Colonic mucosa (tissue), 4 donors: Measurements from ENCODE around the gene CCDC136. TPM values are rescaled to one million over a fixed set of nuclear protein-coding genes. Genes with fewer than 3 reads are reported as not detected.

Experiments
- DNase-seq: peaks from one replicate; pipeline ENCODE4 v3.0.0-alpha.2; 2020
- H3K27ac ChIP-seq: fragments of 200-600 bp; one replicate; pipeline ENCODE4 v1.8.0; 2021
- H3K27me3 ChIP-seq: fragments of 200-600 bp; one replicate; pipeline ENCODE4 v1.8.0; 2021
- H3K36me3 ChIP-seq: fragments of 200-600 bp; one replicate; pipeline ENCODE4 v1.8.0; 2021
- H3K4me1 ChIP-seq: fragments of 200-600 bp; one replicate; pipeline ENCODE4 v1.8.0; 2021; ENCODE audit warnings: mild to moderate bottlenecking
- H3K4me3 ChIP-seq: fragments of 200-600 bp; one replicate; pipeline ENCODE4 v1.8.0; 2021
- H3K9ac ChIP-seq, 2 donors: one replicate each; pipeline ENCODE4 v1.7.0; 2013; ENCODE audit warnings: control low read depth in 2 of 2, low read depth in 2 of 2, low read length in 2 of 2
- H3K9me3 ChIP-seq: fragments of 200-600 bp; one replicate; pipeline ENCODE4 v1.8.0; 2021
- CTCF ChIP-seq: fragments of 200-600 bp; IDR thresholded peaks from one replicate; pipeline ENCODE4 v1.8.0; 2022; ENCODE audit warnings: antibody characterized with exemption, mild to moderate bottlenecking
- intact Hi-C: fragments of 100-400 bp; cut with DNase I; formaldehyde crosslinking; loops from one replicate; pipeline ENCODE4 v1.14.1; 2022
- total RNA-seq, 2 donors: library from RNA; stranded (reverse); fragmentation: NEBNext Ultra II Directional in 1 of 2; extraction: Animal tissue kit (Norgen Biotek cat#: 25700) in 1 of 2; gene quantifications; one replicate each; pipeline ENCODE4 v1.2.1, GENCODE V29; 2021
- donor health status: healthy.
- donor health status: DM: no; HTN: no; CAD: no.
- donor health status: DM: no; HTN: no; CAD: no.

The CCDC136 gene
- total RNA-seq, 2 donors from 2014 or later, result 0.64 to 5.8 TPM

- Histone ChIP-seq H3K9ac (no peak overlapping the region), H3K4me1 (no peaks in the 10 kb centered on the region), H3K9me3 (no peaks in the 10 kb centered on the region), H3K27ac (no peak overlapping the region), H3K27me3 (peaks cover 26% of the 10 kb centered on the region), H3K4me3 (no peak overlapping the region), H3K36me3 (no peaks in the 10 kb centered on the region)
- TF ChIP-seq CTCF, result no peak
- no peak for DNase-seq
- intact Hi-C loops, result no loop called here
Measured at GRCh38 chr7:128826916-128827247, 35.1 kb downstream of the CCDC136 start.

GRCh38 chr7:128827248-128827958 lies 35.6 kb downstream of the CCDC136 start:
- intact Hi-C loops, result no loop called here
- DNase-seq, result no peak
- no peak overlapping the region for H3K4me3 ChIP-seq
- no peak overlapping the region for H3K27ac ChIP-seq
- H3K36me3 ChIP-seq, result no peaks in the 10 kb centered on the region
- peaks cover 28% of the 10 kb centered on the region for H3K27me3 ChIP-seq
- no peaks in the 10 kb centered on the region for H3K4me1 ChIP-seq
- no peak overlapping the region for H3K9ac ChIP-seq
- H3K9me3 ChIP-seq, result no peaks in the 10 kb centered on the region
- no peak for TF ChIP-seq CTCF

- Histone ChIP-seq H3K27ac (no peak overlapping the region), H3K9me3 (no peaks in the 10 kb centered on the region)
- TF ChIP-seq CTCF, result no peak
Measured at GRCh38 chr7:128827971-128828711, 36.4 kb downstream of the CCDC136 start.

GRCh38 chr7:128829391-128830166 lies 37.8 kb downstream of the CCDC136 start:
- no peak for DNase-seq
- no peak overlapping the region for H3K27ac ChIP-seq

More at GRCh38 chr7:128827971-128828711, 36.4 kb downstream of the CCDC136 start:
- Histone ChIP-seq H3K4me1 (no peaks in the 10 kb centered on the region), H3K9ac (no peak overlapping the region), H3K36me3 (no peaks in the 10 kb centered on the region), H3K4me3 (no peak overlapping the region), H3K27me3 (peaks cover 28% of the 10 kb centered on the region)
- intact Hi-C loops, result no loop called here
- DNase-seq, result no peak

More at GRCh38 chr7:128829391-128830166, 37.8 kb downstream of the CCDC136 start:
- TF ChIP-seq CTCF, result no peak
- Histone ChIP-seq H3K36me3 (no peaks in the 10 kb centered on the region), H3K27me3 (peaks cover 28% of the 10 kb centered on the region), H3K4me1 (no peaks in the 10 kb centered on the region), H3K4me3 (peak overlapping the region; percentile 39), H3K9ac (no peak overlapping the region), H3K9me3 (no peaks in the 10 kb centered on the region)
- intact Hi-C loops, result no loop called here
